Stimulated activated CD8-positive, alpha-beta memory T cell treated with anti-CD3 and anti-CD28 coated beads, Interleukin-4, amount 100 ng/mL, for 48 hours (primary cell): ENCODE measurements around the gene ARHGAP26.
A peak's percentile ranks its signal among the peaks of the same experiment; 100 is the strongest.

Source experiments
- DNase-seq: peaks from one replicate; pipeline ENCODE4 v3.0.0-alpha.2; 2020

Gene ARHGAP26

GRCh38 chr5:143001764-143002351, 231.7 kb downstream of the ARHGAP26 start:
- DNase-seq = no peak

GRCh38 chr5:143002459-143003327, 232.5 kb downstream of the ARHGAP26 start:
- peak; percentile 62 for DNase-seq

- no peak for DNase-seq
Observed at GRCh38 chr5:143003328-143003636, 233.1 kb downstream of the ARHGAP26 start.

- no peak for DNase-seq
Observed at GRCh38 chr5:143004361-143005145, 234.4 kb downstream of the ARHGAP26 start.

GRCh38 chr5:143006501-143006900, 236.3 kb downstream of the ARHGAP26 start:
- DNase-seq = no peak

DNA sequence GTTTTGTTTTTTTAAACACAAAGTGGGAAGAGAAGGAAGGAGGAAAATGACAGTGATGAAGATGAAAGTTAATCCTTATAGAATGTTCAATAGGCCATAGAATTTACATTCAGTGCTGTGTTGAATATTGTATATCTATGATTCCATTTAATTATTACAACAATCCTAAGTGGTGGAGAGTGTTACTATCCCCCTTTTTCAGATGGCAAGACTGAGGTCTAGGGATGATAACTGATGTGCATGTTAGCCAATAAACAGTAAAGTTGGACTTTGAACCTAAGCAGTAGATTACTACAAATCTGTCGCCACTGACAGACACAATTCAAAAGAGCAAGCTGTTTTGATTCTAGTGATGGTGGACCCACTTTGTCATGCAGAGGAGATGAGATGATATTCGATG, 237.9 kb downstream of the ARHGAP26 start:
- DNase-seq = no peak

DNA sequence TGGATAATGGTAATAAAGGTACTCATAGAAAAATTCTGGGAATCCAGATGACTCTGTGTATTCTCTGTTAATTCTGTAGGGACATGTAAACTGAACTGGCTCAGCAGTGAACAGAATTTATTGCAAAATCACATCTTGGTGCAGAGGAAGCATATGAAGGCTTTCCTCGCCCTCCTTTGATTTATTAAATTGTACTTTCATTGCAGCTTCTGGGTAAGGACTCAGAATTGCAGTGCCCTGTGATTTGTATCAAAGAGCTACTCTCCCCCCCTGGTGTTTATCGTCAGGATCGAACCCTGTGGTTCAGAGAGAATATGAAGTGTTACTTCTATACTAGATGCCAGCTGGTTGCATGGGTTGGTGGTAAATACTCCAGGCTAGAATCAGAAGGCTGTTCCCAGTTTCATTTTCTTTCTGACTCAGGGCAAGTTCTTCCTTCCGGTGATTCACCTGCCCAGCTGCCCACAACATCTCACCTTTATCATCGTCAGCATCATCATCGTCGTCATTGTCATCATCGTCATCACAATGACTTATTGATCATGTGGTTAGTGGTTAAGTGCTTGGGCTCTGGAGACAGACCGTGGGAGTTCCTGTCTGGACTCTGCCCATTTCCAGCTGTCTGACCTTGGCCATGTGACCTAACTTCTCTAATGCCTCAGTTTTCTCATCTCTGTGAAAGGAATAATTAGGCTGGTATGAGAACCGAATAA, 238.8 kb downstream of the ARHGAP26 start:
- DNase-seq = peak; percentile 80

GRCh38 chr5:143010351-143010750, 240.2 kb downstream of the ARHGAP26 start:
- DNase-seq = no peak

GRCh38 chr5:143011585-143011984, 241.4 kb downstream of the ARHGAP26 start:
- DNase-seq = no peak

DNA sequence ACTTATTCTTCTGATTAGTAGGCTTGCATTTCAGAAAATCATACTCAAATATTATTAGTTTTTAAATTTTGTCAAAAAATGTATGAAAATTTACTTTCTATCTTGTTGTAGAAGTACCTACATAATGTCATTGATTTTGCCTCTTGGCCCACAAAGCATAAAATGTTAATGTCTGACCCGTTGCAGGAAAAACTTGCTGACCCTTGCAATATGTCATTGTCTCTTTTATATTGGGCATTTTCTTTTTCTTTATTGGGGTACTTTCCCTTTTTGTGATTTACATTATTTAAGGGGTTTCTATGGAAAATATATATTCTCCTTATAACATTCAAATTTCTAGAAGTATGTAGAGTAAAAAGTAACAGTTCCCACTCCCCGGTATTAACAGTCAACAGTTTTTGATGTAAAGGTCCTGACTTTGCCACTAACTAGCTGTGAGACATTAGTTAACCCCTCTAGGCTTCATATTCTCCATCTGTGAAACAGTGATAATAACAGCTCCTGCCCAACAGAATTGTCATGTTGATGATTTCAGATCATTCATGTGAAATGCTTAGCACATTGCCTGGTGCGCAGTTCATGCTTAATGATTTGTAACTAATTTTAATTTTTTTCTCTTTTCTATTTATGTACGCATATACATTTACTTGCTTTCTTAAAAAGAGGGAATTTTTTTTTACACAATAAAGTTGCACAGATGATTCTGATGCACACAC, 243.2 kb downstream of the ARHGAP26 start:
- no peak for DNase-seq

DNA sequence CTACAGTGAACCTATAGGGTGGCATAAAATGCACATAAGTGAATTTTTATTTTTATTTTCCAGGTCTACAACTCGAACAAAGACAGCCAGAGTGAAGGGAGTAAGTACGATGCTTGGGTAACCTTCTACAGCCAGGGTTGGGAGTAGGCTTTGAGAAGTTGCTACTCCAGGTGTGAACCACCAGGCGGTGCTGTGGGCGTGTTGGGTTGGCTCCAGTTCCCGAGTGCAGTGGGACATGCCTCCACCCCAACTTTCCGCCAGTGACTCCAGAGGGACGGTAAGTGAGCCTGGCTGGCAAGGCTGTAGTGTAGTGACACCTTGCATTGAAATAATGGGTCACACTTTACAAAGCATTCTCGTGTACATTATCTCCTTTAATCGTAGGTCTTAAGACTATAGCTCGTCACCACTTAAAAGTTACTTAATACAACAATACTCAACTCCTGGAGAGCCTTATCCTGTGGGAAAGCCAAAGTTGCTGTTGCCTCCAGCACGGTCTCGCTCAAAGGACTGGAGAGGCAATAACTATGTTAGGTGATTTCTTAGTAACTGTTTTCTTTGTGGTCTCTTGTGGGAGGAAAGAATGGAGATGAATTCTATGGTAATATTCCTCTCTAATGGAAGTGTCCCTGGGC, 244.0 kb downstream of the ARHGAP26 start:
- DNase-seq = peak; percentile 68

DNA sequence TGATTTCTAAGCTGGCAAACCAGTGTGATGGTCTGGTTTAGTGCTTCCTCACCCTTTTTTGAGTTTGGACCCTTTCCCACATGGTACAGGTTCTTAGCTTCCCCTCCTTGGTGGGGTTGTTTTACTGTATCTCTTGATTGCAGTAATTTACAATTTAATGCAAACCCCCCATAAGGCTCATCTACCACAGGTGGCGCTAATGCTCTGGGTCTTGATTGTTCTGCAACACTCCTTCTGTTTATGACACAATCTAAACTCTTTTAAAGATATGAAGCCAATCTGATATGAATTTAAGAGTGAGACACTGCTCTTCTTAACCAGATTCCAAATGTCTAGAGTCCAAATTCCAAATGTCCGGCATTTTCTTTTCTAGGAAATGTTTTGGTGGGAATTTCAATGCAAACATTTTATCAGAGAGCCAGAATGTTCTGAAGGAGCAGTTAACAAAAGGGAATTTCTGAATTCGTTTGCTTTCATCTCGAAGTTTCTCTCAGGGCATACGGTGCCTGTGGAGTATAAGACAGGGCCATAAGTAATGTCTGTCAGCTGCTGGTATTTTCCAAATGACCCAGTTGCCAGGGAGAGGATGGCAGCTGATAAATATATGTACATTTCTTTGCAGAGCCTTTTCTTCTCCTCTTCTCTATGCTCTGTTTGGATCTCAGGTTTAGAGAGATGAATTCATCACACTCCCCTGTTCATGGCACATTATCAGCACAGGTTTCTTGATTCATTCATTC, 246.8 kb downstream of the ARHGAP26 start:
- peak; percentile 69 for DNase-seq

DNA sequence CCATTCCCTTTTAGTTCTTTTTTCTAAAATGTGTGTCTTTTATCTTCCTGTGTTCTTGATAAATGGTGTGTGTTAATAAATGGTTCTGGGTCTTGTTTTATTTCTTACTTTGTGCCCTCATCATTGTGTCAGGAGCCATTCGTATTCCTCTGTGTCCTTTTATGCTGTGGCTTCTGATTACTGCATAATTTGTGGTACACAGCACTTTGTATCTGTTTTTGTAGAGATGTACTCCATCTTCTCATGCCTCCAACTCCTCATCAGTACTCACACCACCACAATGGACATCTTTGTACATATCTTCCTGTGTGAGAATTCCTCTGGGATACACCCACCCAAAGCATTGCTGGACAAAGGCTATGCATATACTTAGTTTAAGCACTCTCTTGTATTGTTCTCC, 247.4 kb downstream of the ARHGAP26 start:
- DNase-seq = no peak

- DNase-seq = no peak
Observed at GRCh38 chr5:143017992-143018391, 247.8 kb downstream of the ARHGAP26 start.

GRCh38 chr5:143019157-143019556, 249.0 kb downstream of the ARHGAP26 start:
- no peak for DNase-seq

- no peak for DNase-seq
Observed at GRCh38 chr5:143019614-143020515, 249.7 kb downstream of the ARHGAP26 start.

DNA sequence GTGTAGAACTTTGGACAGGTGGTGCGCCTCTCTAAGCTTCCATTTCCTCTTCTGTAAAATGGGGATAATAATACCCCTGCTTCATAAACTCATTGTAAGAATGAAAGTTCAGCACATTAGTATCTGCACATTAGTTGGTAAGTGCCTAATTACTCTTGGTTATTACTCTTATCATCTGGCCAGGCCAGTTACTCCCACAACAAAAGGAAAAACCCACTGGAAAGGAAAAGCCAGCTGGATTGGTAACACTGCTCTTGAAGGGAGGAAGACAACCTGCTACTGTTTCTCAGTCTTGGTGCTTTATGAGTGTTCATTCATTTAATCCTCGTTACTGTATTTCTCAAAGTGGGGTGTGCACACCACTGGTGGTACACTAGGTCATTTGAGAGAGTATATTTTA, 251.4 kb downstream of the ARHGAP26 start:
- DNase-seq = no peak

- peak; percentile 64 for DNase-seq
Observed at GRCh38 chr5:143023411-143024096, 253.4 kb downstream of the ARHGAP26 start.

DNA sequence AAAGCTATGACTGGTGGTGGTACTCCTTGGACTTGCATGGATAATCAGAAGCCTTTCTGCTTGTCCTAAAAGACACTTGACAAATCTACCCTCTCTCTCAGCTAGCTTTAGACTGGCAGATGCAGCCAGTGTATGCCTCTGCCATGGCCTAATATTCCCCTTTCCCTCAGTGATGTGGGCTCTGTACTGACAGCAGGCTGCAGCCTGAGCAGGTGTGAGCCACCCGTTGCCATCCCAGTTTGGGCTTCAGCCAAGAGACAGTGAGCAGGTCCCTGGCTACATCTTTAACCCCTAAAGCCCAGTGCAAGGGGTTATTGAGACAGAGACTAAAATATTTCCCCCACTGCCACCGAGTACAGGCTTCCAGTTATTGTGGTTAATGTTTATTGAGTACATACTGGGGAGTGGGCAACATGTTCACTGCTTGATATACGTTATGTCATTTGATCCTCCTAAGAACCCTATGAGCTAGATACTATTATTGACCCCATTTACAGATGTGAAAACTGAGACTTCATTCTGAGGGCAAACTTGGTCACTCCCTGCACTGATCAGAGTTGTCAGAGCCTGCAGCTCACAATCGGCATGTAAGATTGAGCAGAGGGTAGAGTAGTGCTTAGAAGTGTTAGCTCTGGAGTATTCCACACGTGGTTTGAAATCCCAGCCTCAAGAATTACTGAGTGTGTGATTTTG, 254.2 kb downstream of the ARHGAP26 start:
- no peak for DNase-seq
